K562 (cell line): Measurements from ENCODE around the gene SAE1. TPM values are rescaled to one million over a fixed set of nuclear protein-coding genes. Genes with fewer than 3 reads are reported as not detected.

Experiments used
- ADNP ChIP-seq: fragments of 200-800 bp; sonication (Bioruptor generic); IDR thresholded peaks from 2 replicates; pipeline ENCODE4 v1.6.1; 2016; ENCODE audit warnings: missing genetic modification characterization, missing compliant biosample characterization
- ARID1B ChIP-seq: fragments of 450-650 bp; IDR thresholded peaks from 2 replicates; pipeline ENCODE4 v1.6.1; 2016; ENCODE audit warnings: antibody characterized with exemption, mild to moderate bottlenecking, inconsistent platforms
- ASH1L ChIP-seq: fragments of 450-650 bp; IDR thresholded peaks from 2 replicates; pipeline ENCODE4 v1.6.1; 2018; ENCODE audit warnings: borderline replicate concordance, mild to moderate bottlenecking, low read depth; ENCODE audit not compliant: partially characterized antibody
- COPS2 ChIP-seq: fragments of 450-650 bp; conservative IDR thresholded peaks from 2 replicates; pipeline ENCODE4 v1.6.1; 2016; ENCODE audit warnings: mild to moderate bottlenecking, moderate library complexity
- FIP1L1 ChIP-seq: fragments of 200-400 bp; formaldehyde crosslinking; IDR thresholded peaks from 2 replicates; pipeline ENCODE4 v1.6.1; 2018; ENCODE audit warnings: mild to moderate bottlenecking, low read depth, low read length; ENCODE audit not compliant: poor library complexity, severe bottlenecking
- FOXA1 ChIP-seq: fragments of 450-650 bp; IDR thresholded peaks from 2 replicates; pipeline ENCODE4 v1.6.1; 2016; ENCODE audit warnings: mild to moderate bottlenecking, borderline replicate concordance
- FOXM1 ChIP-seq, 2 experiments: fragments of 450-650 bp in 1 of 2; sonication (generic) in 1 of 2; formaldehyde crosslinking in 1 of 2; IDR thresholded peaks; 2 replicates each; pipeline versions ENCODE4 v1.6.1 to v1.9.0; 2017 to 2022; ENCODE audit warnings: low read depth in 2 of 2, mild to moderate bottlenecking in 2 of 2, missing genetic modification reagents in 1 of 2, moderate library complexity in 1 of 2
- KDM4B ChIP-seq, 2 experiments: fragments of 450-650 bp in 1 of 2; sonication (generic) in 1 of 2; IDR thresholded peaks; 2 replicates each; pipeline ENCODE4 v1.6.1; 2016 to 2017; ENCODE audit warnings: borderline replicate concordance in 2 of 2, antibody characterized with exemption in 1 of 2, low read depth in 1 of 2, mild to moderate bottlenecking in 1 of 2
- MTA1 ChIP-seq: fragments of 450-650 bp; IDR thresholded peaks from 2 replicates; pipeline ENCODE4 v1.6.1; 2017; ENCODE audit warnings: borderline replicate concordance
- MTA3 ChIP-seq: fragments of 450-650 bp; formaldehyde crosslinking; IDR thresholded peaks from 2 replicates; pipeline ENCODE4 v1.6.1; 2017; ENCODE audit warnings: mild to moderate bottlenecking, borderline replicate concordance
- NR3C1 ChIP-seq: sonication (generic); formaldehyde crosslinking; IDR thresholded peaks from 2 replicates; pipeline ENCODE4 v1.8.1; 2022; ENCODE audit warnings: missing genetic modification reagents
- RCOR1 ChIP-seq, 2 experiments: IDR thresholded peaks; 2 replicates each; pipeline ENCODE4 v1.6.1; 2012; ENCODE audit warnings: low read depth in 2 of 2, low read length in 2 of 2, borderline replicate concordance in 1 of 2, improper control_type of control experiment in 1 of 2
- SOX6 ChIP-seq: fragments of 450-650 bp; IDR thresholded peaks from 2 replicates; pipeline ENCODE4 v1.6.1; 2014; ENCODE audit warnings: mild to moderate bottlenecking
- STAG1 ChIP-seq: sonication (generic); formaldehyde crosslinking; IDR thresholded peaks from 2 replicates; pipeline ENCODE4 v1.5.0; 2020; ENCODE audit warnings: missing genetic modification reagents, borderline replicate concordance
- ZKSCAN8 ChIP-seq: fragments of 200-800 bp; sonication (Bioruptor generic); IDR thresholded peaks from 2 replicates; pipeline ENCODE4 v1.6.1; 2016; ENCODE audit warnings: missing genetic modification characterization, missing compliant biosample characterization
- ZNF224 ChIP-seq: sonication (generic); formaldehyde crosslinking; IDR thresholded peaks from 2 replicates; pipeline ENCODE4 v1.8.0; 2022; ENCODE audit warnings: mild to moderate bottlenecking, missing genetic modification reagents
- ZNF589 ChIP-seq: fragments of 200-800 bp; sonication (Bioruptor generic); IDR thresholded peaks from 2 replicates; pipeline ENCODE4 v1.6.1; 2016; ENCODE audit warnings: low read depth, missing genetic modification characterization, missing compliant biosample characterization
- ZZZ3 ChIP-seq: fragments of 450-650 bp; IDR thresholded peaks from 2 replicates; pipeline ENCODE4 v1.6.1; 2016; ENCODE audit warnings: antibody characterized with exemption, mild to moderate bottlenecking, moderate library complexity
- polyA plus RNA-seq, 8 experiments: library from polyadenylated mRNA; depleted of rRNA in 4 of 8; stranded (reverse) in 5 of 8; unstranded in 3 of 8; fragments of >200 nt; fragmentation: Nextera tagmentation in 2 of 8; fragmentation: Illumina TruSeq in 1 of 8; extraction: Ambion mirVana in 2 of 8; extraction: Trizol in 1 of 8; gene quantifications; 2 replicates each; pipeline versions ENCODE4 v1.2.1 to v1.2.3, GENCODE V29; 2011 to 2014; ENCODE audit warnings: inconsistent platforms in 1 of 8, missing spikeins in 1 of 8
- total RNA-seq, 7 experiments: library from RNA; depleted of rRNA in 6 of 7; stranded (reverse); fragments of >200 nt in 6 of 7; fragmentation: Illumina TruSeq in 2 of 7; extraction: Trizol in 2 of 7; gene quantifications; 2 replicates each; pipeline versions ENCODE4 v1.2.1 to v1.2.3, GENCODE V29; 2011 to 2021; ENCODE audit warnings: low replicate concordance in 1 of 7
- TF ChIP-seq, protein P1 (sequence below): fragments of 250-450 bp; sonication (Bioruptor Pico); IDR thresholded peaks from 2 replicates; pipeline ENCODE4 v1.8.0; 2022; ENCODE audit warnings: moderate library complexity, mild to moderate bottlenecking, inconsistent platforms
- TF ChIP-seq, protein P2 (sequence below), 2 experiments: fragments of 450-650 bp; IDR thresholded peaks; 2 replicates each; pipeline ENCODE4 v1.6.1; 2018; ENCODE audit warnings: mild to moderate bottlenecking in 2 of 2, low read depth in 1 of 2; ENCODE audit not compliant: partially characterized antibody in 2 of 2
- TF ChIP-seq, protein P3 (sequence below), 3 experiments: IDR thresholded peaks in 2 of 3; conservative IDR thresholded peaks in 1 of 3; 2 replicates each; pipeline ENCODE4 v1.5.1; 2011 to 2012; ENCODE audit warnings: low read length in 3 of 3, mild to moderate bottlenecking in 3 of 3, control low read depth in 2 of 3, improper control_type of control experiment in 1 of 3, inconsistent platforms in 1 of 3, low read depth in 1 of 3, mixed read lengths in 1 of 3, moderate library complexity in 1 of 3; ENCODE audit not compliant: insufficient read depth in 2 of 3

The SAE1 gene
- total and polyA plus RNA-seq, 9 of the 15 experiments (the other 6 are each of a cell fraction or from before 2014, with no cell fraction given), result 82.8 to 299 (median 217) TPM

DNA sequence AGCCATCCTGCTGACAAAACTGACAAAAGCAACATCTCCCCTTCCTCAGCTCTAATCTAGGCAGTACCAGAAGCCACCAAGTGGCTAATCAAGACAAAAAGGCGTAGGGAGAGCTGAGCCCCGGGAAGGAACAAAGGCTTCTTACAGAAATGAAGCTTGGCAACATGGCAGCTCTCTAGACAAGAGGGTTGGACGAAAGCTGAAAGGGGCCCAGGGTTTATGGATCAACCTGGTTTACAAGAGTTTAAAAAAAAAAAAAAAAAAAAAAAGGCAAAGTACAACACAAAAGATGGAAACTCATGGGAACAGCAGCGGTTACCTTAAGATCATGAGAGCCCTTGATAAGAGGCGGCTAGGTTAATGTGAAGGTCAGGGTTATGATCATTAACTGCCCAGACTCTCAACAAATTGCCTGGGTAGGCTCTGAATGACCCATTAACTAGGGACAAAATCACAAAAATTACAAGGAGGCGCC lies 31.0 kb upstream of the SAE1 start (continued):
- peak; percentile 60; the same call in 1 of the 2 replicates for TF ChIP-seq ARID1B
- no peak for TF ChIP-seq COPS2
- TF ChIP-seq ZNF224 (CRISPR knock-in tag), result no peak
- TF ChIP-seq ZNF589 (CRISPR knock-in tag), result 0 out of 2 replicates have a peak, but pooled peaks have one; percentile 55
- no peak for TF ChIP-seq FOXM1 (IDR thresholded peaks at IDR 0.05; ENCODE audit: low read depth)
- no peak for TF ChIP-seq FOXM1 (CRISPR knock-in tag; IDR thresholded peaks at IDR 0.05; ENCODE audit: low read depth)
- no peak for TF ChIP-seq STAG1 (CRISPR knock-in tag)
- TF ChIP-seq, protein P1, sequence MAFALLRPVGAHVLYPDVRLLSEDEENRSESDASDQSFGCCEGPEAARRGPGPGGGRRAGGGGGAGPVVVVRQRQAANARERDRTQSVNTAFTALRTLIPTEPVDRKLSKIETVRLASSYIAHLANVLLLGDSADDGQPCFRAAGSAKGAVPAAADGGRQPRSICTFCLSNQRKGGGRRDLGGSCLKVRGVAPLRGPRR (CRISPR knock-in tag), result no peak
- no peak for TF ChIP-seq NR3C1
- TF ChIP-seq ASH1L, result no peak
- TF ChIP-seq ZZZ3, result no peak
- TF ChIP-seq RCOR1 (IDR thresholded peaks at IDR 0.05; ENCODE audit: borderline replicate concordance in 1 of 2, low read depth in 2 of 2, low read length in 2 of 2), result no peak
- TF ChIP-seq ADNP (tag), result no peak
- no peak for TF ChIP-seq FIP1L1
- TF ChIP-seq ZKSCAN8 (CRISPR knock-in tag), result 0 out of 2 replicates have a peak, but pooled peaks have one; percentile 25
- TF ChIP-seq KDM4B (IDR thresholded peaks at IDR 0.05; ENCODE audit: borderline replicate concordance in 2 of 2, low read depth in 1 of 2), result no peak
- TF ChIP-seq SOX6, result 0 out of 2 replicates have a peak, but pooled peaks have one; percentile 10
- no peak for TF ChIP-seq MTA1
- TF ChIP-seq FOXA1, result no peak
- TF ChIP-seq, protein P2, sequence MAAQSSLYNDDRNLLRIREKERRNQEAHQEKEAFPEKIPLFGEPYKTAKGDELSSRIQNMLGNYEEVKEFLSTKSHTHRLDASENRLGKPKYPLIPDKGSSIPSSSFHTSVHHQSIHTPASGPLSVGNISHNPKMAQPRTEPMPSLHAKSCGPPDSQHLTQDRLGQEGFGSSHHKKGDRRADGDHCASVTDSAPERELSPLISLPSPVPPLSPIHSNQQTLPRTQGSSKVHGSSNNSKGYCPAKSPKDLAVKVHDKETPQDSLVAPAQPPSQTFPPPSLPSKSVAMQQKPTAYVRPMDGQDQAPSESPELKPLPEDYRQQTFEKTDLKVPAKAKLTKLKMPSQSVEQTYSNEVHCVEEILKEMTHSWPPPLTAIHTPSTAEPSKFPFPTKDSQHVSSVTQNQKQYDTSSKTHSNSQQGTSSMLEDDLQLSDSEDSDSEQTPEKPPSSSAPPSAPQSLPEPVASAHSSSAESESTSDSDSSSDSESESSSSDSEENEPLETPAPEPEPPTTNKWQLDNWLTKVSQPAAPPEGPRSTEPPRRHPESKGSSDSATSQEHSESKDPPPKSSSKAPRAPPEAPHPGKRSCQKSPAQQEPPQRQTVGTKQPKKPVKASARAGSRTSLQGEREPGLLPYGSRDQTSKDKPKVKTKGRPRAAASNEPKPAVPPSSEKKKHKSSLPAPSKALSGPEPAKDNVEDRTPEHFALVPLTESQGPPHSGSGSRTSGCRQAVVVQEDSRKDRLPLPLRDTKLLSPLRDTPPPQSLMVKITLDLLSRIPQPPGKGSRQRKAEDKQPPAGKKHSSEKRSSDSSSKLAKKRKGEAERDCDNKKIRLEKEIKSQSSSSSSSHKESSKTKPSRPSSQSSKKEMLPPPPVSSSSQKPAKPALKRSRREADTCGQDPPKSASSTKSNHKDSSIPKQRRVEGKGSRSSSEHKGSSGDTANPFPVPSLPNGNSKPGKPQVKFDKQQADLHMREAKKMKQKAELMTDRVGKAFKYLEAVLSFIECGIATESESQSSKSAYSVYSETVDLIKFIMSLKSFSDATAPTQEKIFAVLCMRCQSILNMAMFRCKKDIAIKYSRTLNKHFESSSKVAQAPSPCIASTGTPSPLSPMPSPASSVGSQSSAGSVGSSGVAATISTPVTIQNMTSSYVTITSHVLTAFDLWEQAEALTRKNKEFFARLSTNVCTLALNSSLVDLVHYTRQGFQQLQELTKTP (IDR thresholded peaks at IDR 0.05; ENCODE audit: low read depth in 1 of 2, partially characterized antibody in 2 of 2), result no peak
- TF ChIP-seq, protein P3, sequence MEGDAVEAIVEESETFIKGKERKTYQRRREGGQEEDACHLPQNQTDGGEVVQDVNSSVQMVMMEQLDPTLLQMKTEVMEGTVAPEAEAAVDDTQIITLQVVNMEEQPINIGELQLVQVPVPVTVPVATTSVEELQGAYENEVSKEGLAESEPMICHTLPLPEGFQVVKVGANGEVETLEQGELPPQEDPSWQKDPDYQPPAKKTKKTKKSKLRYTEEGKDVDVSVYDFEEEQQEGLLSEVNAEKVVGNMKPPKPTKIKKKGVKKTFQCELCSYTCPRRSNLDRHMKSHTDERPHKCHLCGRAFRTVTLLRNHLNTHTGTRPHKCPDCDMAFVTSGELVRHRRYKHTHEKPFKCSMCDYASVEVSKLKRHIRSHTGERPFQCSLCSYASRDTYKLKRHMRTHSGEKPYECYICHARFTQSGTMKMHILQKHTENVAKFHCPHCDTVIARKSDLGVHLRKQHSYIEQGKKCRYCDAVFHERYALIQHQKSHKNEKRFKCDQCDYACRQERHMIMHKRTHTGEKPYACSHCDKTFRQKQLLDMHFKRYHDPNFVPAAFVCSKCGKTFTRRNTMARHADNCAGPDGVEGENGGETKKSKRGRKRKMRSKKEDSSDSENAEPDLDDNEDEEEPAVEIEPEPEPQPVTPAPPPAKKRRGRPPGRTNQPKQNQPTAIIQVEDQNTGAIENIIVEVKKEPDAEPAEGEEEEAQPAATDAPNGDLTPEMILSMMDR (IDR thresholded peaks at IDR 0.05 in 2 of 3, conservative IDR thresholded peaks at IDR 0.05 in 1 of 3; ENCODE audit: insufficient read depth in 2 of 3, low read depth in 1 of 3, low read length in 3 of 3), result peak in 1 of 3 experiments; percentile 9; a peak in 2 of 6 replicates
- TF ChIP-seq MTA3, result no peak
